ENCODE data around the gene CASQ1. TPM values are rescaled to one million over a fixed set of nuclear protein-coding genes. Genes with fewer than 3 reads are reported as not detected.

The CASQ1 gene
- total RNA-seq, 2 donors from 2014 or later, result 0.29 to 0.77 TPM

GRCh38 chr1:160177667-160178066 is 12.7 kb upstream of the CASQ1 start:
- Mint-ChIP-seq H3K9me3 (no peaks in the 10 kb centered on the region), H3K36me3 (ENCODE audit: low read depth) (no peaks in the 10 kb centered on the region), H3K27me3 (ENCODE audit: insufficient read depth) (peaks cover 7% of the 10 kb centered on the region), H3K4me3 (no peak overlapping the region), H3K4me1 (peaks cover 33% of the 10 kb centered on the region), H3K27ac (peak overlapping the region; percentile 82)
- H3K4me3 ChIP-seq (ENCODE audit: low read length), result no peak overlapping the region
- no peak for TF ChIP-seq CTCF (conservative IDR thresholded peaks at IDR 0.05)
- no peaks in the 10 kb centered on the region for H3K9me3 ChIP-seq (ENCODE audit: control insufficient read depth, low read length)
- peak overlapping the region; percentile 44 for H3K27ac ChIP-seq (ENCODE audit: low read depth, low read length)
- WGBS, 2 experiments (ENCODE audit: insufficient coverage in 1 of 2, insufficient read length in 1 of 2), result 81% methylated on average over 1 of the region's 1 CpG; no CpG with 5 or more reads in 1 of the 2 experiments
- peaks cover 7% of the 10 kb centered on the region for H3K4me1 ChIP-seq (ENCODE audit: control insufficient read depth, insufficient read depth, low read length)
- peak; percentile 62 for DNase-seq
- H3K36me3 ChIP-seq (ENCODE audit: control insufficient read depth, insufficient read depth, low read length), result no peaks in the 10 kb centered on the region
- no peak overlapping the region for H3K9ac ChIP-seq (ENCODE audit: extremely low read depth, low read length, poor library complexity, severe bottlenecking)
- H3K27me3 ChIP-seq (ENCODE audit: control insufficient read depth, insufficient read depth, low read length, poor library complexity, severe bottlenecking), result no peaks in the 10 kb centered on the region

GRCh38 chr1:160178731-160179130 is 11.6 kb upstream of the CASQ1 start:
- Mint-ChIP-seq H3K36me3 (ENCODE audit: low read depth) (no peaks in the 10 kb centered on the region), H3K27ac (no peak overlapping the region), H3K9me3 (no peaks in the 10 kb centered on the region), H3K4me1 (peaks cover 31% of the 10 kb centered on the region), H3K4me3 (no peak overlapping the region), H3K27me3 (ENCODE audit: insufficient read depth) (peaks cover 5% of the 10 kb centered on the region)
- H3K36me3 ChIP-seq (ENCODE audit: control insufficient read depth, insufficient read depth, low read length), result no peaks in the 10 kb centered on the region
- no peaks in the 10 kb centered on the region for H3K27me3 ChIP-seq (ENCODE audit: control insufficient read depth, insufficient read depth, low read length, poor library complexity, severe bottlenecking)
- no peak for DNase-seq
- 97 to 100% methylated on average over 2 of the region's 2 CpGs for WGBS, 2 experiments (ENCODE audit: insufficient coverage in 1 of 2, insufficient read length in 1 of 2)
- no peak overlapping the region for H3K27ac ChIP-seq (ENCODE audit: low read depth, low read length)
- peaks cover 7% of the 10 kb centered on the region for H3K4me1 ChIP-seq (ENCODE audit: control insufficient read depth, insufficient read depth, low read length)
- H3K9me3 ChIP-seq (ENCODE audit: control insufficient read depth, low read length), result no peaks in the 10 kb centered on the region
- TF ChIP-seq CTCF (conservative IDR thresholded peaks at IDR 0.05), result no peak
- H3K4me3 ChIP-seq (ENCODE audit: low read length), result no peak overlapping the region
- no peak overlapping the region for H3K9ac ChIP-seq (ENCODE audit: extremely low read depth, low read length, poor library complexity, severe bottlenecking)

- no peaks in the 10 kb centered on the region for H3K9me3 Mint-ChIP-seq
- H3K4me3 ChIP-seq (ENCODE audit: low read length), result no peak overlapping the region
- no peaks in the 10 kb centered on the region for H3K27me3 ChIP-seq (ENCODE audit: control insufficient read depth, insufficient read depth, low read length, poor library complexity, severe bottlenecking)
- no peak overlapping the region for H3K9ac ChIP-seq (ENCODE audit: extremely low read depth, low read length, poor library complexity, severe bottlenecking)
- H3K36me3 Mint-ChIP-seq (ENCODE audit: low read depth), result no peaks in the 10 kb centered on the region
- no peaks in the 10 kb centered on the region for H3K36me3 ChIP-seq (ENCODE audit: control insufficient read depth, insufficient read depth, low read length)
- peaks cover 31% of the 10 kb centered on the region for H3K4me1 Mint-ChIP-seq
- H3K27ac Mint-ChIP-seq, result no peak overlapping the region
- H3K9me3 ChIP-seq (ENCODE audit: control insufficient read depth, low read length), result no peaks in the 10 kb centered on the region
- no peak for TF ChIP-seq CTCF (conservative IDR thresholded peaks at IDR 0.05)
- peaks cover 5% of the 10 kb centered on the region for H3K27me3 Mint-ChIP-seq (ENCODE audit: insufficient read depth)
- WGBS, 2 experiments (ENCODE audit: insufficient coverage in 1 of 2, insufficient read length in 1 of 2), result 95 to 100% methylated on average over 2 to 4 of the region's 4 CpGs
- H3K4me3 Mint-ChIP-seq, result no peak overlapping the region
- no peak for DNase-seq
- no peak overlapping the region for H3K27ac ChIP-seq (ENCODE audit: low read depth, low read length)
- H3K4me1 ChIP-seq (ENCODE audit: control insufficient read depth, insufficient read depth, low read length), result peaks cover 7% of the 10 kb centered on the region
Observed at GRCh38 chr1:160179336-160179735, 11.0 kb upstream of the CASQ1 start.

Measured in endodermal cell (in vitro differentiated cells).